ENCODE results near the gene PSMD13. TPM values are rescaled to one million over a fixed set of nuclear protein-coding genes. Genes with fewer than 3 reads are reported as not detected.

PSMD13 gene
- total RNA-seq, 1 donor from 2014 or later: 92.3 TPM

GRCh38 chr11:291281-292210 lies 54.8 kb downstream of the PSMD13 start:
- intact Hi-C loops (cut with micrococcal nuclease): no loop called here
- DNase-seq: peak; percentile 29
- no peak for ATAC-seq

DNA sequence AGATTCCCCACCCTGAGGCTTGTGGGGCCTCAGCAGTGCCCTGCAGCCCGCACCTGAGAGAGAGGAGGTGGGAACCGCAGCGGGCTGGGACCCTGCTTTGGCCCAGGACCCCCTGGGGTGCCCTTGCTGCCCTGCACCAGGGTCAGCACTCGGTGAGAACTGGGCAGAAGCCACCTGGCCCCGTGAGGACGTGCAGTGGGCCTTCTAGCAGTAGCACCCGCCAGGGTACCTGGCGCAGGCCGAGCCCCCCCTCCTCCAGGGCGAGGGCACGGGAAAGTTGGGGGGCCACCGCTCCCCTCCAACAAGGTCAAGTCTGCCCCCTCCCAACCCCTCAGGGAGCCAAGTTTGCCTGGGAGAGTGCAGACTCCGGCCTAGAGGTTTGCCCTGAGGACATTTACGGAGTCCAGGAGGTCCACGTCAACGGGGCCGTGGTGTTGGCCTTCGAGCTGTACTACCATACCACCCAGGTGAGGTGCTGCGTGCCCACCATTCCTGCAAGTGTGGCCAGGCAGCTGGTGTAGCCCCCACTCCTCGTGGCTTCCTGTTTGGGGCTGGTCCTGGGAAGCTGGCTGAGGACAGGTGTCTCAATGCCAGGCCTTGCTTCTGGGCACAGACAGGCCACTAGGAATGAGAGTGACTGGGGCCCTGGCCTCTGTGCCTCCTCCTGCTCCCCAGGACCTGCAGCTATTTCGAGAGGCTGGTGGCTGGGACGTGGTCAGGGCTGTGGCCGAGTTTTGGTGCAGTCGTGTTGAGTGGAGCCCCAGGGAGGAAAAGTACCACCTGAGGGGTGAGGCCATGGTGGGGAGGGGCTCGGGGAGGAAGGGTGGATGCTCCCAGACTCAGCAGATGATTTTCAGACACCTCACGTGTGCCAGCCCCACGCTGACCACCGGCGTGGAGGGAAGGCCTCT lies 55.7 kb downstream of the PSMD13 start:
- intact Hi-C loops (cut with micrococcal nuclease): no loop called here
- DNase-seq (peak; percentile 29), ATAC-seq (no peak)

DNA sequence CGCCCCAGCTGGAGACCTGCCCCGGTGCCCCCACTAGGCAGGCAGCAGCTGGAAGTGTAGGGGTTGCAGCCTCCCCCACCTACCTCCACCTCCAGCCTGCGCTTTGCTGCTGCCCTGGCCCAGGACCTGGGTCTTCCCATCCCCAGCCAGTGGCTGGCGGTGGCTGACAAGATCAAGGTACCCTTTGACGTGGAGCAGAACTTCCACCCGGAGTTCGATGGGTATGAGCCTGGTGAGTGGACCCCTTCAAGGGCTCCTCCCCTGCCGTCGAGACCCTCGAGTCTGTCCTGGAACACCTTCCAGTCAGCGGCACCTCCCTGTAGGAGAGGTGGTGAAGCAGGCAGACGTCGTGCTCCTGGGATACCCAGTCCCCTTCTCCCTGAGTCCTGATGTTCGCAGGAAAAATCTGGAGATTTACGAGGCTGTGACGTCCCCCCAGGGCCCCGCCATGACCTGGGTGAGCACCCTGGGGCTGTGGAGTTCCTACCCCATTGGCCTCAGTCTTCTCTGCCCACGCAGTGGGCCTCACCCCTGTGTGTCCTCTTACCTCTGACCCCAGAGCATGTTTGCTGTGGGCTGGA lies 56.6 kb downstream of the PSMD13 start:
- DNase-seq (peak; percentile 29), ATAC-seq (no peak)
- intact Hi-C loops (cut with micrococcal nuclease): no loop called here

- DNase-seq: peak; percentile 26
- intact Hi-C loops (cut with micrococcal nuclease): no loop called here
- ATAC-seq: no peak
Measured at GRCh38 chr11:293852-294661, 57.3 kb downstream of the PSMD13 start.

- intact Hi-C loops (cut with micrococcal nuclease): no loop called here
- ATAC-seq (no peak), DNase-seq (peak; percentile 28)
Measured at GRCh38 chr11:294780-295179, 58.0 kb downstream of the PSMD13 start.

- DNase-seq (peak; percentile 27), ATAC-seq (no peak)
- intact Hi-C loops (cut with micrococcal nuclease): no loop called here
Measured at GRCh38 chr11:295351-296170, 58.8 kb downstream of the PSMD13 start.

DNA sequence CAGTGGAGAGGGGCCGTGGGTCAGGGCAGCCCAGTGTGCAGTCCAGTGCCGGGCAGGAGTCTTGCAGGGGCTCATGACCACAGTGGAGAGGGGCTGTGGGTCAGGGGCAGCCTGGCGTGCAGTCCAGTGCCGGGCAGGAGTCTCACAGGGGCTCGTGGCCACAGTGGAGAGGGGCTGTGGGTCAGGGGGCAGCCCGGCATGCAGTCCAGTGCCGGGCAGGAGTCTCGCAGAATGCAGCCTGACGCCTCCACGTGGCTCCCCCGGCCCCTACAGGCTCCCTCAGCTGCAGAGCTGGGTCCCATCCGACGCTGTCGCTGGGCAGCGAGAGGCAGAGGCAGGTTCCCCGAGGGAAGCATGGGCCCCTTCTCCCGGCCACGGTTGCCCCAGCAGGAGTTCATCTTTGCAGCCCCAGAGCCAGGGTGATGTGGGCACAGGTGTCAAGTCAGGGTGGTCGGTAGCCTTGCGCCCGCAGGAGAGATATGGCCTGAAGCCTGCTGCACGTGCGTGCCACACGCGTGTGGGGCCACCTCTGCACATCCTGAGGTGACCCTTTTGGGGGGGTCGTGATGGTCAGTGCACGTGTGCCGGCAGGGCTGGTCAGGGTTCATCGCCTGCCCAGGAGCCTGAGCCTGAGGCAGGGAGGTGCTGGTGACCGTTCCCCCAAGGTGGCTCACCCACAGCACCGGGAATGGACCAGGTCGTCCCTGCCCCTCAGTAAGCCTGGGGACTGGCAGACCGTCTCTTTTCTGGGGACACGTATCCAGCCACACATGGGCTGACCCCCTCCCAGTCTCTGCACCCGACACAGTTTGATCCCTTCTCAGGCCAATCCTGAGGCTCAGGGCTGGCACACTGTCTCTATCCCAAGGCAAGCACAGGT lies 59.6 kb downstream of the PSMD13 start:
- intact Hi-C loops (cut with micrococcal nuclease): no loop called here
- DNase-seq (peak; percentile 27), ATAC-seq (no peak)

- intact Hi-C loops (cut with micrococcal nuclease): no loop called here
- peak; percentile 6 for ATAC-seq
- DNase-seq: peak; percentile 36
Measured at GRCh38 chr11:297051-297585, 60.3 kb downstream of the PSMD13 start.

DNA sequence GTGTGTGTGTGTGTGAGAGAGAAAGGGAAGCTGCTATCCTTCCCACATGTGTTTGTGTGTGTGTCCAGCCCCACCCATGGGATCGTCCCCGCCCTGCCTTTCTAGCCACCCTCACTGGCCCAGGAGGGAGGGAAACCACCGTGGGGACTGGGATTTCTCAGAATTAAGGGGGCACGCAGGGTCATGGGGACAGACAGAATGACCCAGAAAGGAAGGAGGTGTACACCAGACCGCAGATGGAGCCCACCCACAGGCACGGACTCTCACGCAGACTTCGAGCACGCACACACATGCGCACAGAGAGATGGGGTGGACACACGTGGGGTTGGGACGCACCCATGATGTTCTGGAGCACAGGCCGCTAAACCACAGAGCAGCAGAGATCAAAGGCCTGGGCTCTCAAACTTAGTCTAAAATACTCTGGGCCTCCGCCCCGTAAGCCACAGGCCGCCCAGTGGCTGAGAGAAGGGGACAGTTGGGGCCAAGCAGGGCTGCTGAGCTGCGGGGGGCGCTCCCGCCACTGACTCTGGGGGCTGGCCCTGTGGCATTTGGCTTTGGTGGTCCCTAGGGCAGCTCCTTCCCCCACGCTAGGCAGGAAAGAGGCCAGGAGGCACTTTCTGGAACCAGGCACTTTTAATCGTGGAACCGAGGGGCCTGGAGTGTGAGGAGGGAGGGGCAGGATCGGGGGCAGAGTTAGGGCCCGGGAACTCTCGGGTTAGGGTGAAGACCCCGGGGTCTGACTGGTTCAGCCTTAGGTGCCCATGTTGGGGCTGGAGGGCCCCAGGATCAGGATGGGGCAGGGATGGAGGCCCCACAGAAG lies 61.0 kb downstream of the PSMD13 start:
- ATAC-seq (peak; percentile 58), DNase-seq (peak; percentile 63)
- intact Hi-C loops (cut with micrococcal nuclease): no loop called here

DNA sequence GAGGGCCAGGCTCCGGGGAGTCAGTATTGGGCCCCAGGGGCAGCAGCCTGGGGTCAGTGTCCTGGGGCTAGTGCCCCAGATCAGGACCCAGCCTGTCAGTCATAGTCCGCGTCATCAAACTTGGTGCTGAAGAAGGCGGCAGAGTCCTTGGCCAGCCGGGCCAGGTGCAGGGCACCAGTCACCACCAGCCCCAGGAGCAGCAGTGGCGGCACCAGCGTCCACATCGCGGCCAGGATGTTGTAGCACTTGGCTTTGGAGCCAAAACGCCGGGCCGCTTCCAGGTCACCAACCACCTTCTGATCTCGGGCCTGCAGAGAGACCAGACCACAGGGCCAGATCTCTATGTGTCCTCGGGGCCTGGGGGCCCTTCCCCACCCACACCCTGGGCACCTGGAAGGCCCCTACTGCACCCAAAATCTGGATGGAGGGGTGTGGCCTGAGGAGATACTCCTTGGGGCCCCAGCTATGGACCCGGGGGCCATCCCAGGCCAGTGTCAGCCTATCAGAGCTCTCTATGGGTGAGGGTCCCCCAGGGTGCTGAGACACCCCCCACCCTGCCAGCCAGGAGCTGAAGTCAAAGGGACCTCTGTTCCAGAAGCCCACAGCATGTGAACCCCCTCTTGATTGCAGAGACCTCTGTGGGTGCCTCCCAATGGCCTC lies 61.8 kb downstream of the PSMD13 start:
- ATAC-seq (peak; percentile 3), DNase-seq (peak; percentile 44)
- intact Hi-C loops (cut with micrococcal nuclease): no loop called here

DNA sequence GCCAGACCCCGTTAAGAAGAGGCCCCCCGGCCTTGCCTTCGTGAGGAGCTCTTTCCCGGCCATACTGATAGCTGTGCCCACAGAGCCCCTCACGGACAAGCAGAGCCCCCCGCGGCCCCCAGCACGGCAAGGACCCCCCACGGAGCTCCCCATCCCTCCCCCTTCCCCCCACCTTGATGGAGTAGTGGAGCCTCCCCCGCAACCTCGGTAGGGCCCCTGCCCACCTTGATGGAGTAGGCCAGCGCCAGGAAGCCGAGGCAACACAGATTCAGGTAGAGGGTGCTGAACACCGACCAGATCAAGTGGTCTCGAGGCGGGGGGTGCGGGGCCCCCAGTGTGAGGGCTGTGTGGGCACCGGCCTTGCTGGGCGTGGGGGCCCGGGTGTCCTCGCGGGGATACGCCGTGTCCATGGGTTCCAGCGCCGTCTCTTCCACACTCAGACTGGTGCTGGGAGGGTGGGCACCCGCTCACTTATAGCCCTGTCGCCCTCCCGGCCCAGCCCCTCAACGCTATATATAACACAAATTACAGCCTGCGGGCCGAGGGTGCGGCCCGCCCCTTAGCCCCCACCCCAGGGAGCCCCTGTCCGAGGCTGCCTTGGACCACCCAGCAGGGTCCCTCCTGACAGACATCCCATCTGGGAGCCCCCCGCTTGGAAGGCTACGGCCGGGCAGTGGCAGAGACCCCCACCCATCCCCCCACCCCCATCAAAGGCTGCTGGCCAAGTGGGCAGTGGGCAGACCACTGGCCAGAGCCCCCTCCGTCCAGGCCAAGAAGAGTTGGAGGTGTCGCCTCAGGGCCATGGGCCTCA lies 62.5 kb downstream of the PSMD13 start, which contains the start of gene IFITM5:
Gene IFITM5 (minus strand): TSS at position 446 of the 811 bp plus-strand sequence. CDS start 36 bp downstream, at position 410.
- intact Hi-C loops (cut with micrococcal nuclease): no loop called here
- DNase-seq: peak; percentile 33
- no peak for ATAC-seq

- ATAC-seq: no peak
- intact Hi-C loops (cut with micrococcal nuclease): no loop called here
- peak; percentile 36 for DNase-seq
Measured at GRCh38 chr11:299951-300735, 63.4 kb downstream of the PSMD13 start.

Measured in left ventricle myocardium superior (tissue), 1 donor.